ENCODE measurements around the gene KDM4B.

KDM4B gene

GRCh38 chr19:5093948-5094718 lies 125.2 kb downstream of the KDM4B start:
- no peak for DNase-seq

DNA sequence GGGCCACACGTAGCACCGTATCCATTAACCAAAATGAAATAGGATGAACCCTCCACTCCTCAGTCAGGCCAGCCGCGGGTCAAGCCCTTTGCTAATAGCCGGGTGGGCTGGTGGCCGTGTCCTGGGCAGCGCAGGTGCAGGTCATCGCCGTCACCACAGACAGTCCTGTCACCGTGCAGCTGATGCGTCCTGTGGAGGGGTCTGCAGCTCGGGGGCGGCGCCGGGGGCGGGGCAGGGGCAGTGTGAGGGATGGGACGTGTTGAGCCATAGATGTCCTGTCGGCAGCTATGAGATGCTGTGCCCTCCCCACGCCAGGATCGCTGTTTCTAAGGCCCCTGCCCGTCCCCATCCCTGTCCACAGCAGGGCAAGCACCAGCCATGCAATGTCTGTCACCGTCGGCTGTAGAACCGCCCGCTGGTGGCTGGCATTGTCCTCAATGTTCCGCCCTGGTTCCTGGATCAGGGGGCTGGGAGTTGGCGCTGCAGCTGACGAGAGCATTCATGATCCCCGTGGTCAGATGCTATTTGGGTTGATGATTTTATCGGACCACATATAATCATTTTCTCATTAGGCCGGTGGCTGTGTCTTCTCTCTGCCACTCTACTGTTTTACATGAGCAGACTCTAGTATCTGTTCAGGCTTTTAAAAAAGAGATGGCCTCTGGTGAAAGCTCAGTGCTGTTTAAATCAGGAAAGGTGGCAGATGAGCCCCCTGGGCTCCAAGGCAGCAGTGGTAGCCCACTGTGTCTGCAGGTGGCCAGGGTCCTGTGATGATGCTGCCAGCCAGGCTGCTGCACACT lies 126.1 kb downstream of the KDM4B start:
- DNase-seq: no peak

GRCh38 chr19:5095568-5095850 lies 126.6 kb downstream of the KDM4B start:
- DNase-seq: no peak

- DNase-seq: no peak
Observed at GRCh38 chr19:5096536-5096935, 127.6 kb downstream of the KDM4B start.

- DNase-seq: no peak
Observed at GRCh38 chr19:5097331-5097930, 128.5 kb downstream of the KDM4B start.

DNA sequence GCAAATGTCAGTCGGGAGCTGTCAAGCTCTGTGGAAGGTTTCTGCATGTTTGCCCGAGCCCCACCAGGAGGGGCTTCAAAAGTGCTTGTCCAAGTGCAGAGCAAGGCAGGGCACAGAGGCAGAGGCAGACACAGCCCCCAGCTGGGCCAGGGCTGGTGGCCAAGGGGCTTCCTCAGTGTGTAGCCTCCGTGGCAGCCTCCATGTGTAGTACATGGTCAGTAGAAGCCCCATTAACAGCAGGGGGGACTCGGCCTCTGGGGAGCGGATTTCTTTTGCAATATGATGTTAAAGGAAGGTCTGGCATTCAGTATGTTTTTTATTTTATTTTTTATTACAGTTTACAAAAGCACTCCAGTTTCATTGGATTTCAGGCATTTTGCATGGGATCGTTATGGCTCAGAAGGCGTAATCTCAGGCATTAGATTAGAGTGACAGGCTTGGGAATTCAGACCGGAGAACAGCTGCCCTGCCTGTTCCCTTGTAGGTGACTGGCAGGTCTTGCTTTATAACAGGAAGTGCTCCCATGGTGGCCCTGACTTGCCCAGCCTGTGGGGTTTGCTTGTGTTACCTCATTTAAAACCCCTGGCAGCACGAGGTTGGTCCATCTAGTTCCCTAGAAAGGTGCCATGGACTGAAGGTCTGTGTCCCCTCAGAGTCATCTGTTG lies 129.2 kb downstream of the KDM4B start:
- no peak for DNase-seq

DNA sequence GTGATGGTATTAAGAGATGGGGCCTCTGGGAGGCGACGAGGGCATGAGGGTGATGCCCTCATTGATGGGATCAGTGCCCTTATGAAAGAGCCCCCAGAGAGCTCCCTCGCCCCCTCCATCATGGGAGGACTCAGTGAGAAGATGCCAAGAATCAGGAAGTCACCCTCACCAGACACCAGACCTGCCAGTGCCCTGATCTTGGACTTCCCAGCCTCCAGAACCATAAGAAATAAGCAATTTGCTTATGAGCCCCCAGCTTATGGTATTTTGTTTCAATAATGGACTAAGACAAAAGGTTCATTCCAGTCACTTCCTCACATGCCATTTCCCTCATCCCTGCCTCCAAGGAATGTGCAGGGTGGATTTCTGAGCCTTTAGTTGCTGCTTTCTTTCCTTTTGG lies 129.7 kb downstream of the KDM4B start:
- DNase-seq: no peak

- peak; percentile 50 to 58 for DNase-seq
Observed at GRCh38 chr19:5099701-5100221, 130.8 kb downstream of the KDM4B start.

DNA sequence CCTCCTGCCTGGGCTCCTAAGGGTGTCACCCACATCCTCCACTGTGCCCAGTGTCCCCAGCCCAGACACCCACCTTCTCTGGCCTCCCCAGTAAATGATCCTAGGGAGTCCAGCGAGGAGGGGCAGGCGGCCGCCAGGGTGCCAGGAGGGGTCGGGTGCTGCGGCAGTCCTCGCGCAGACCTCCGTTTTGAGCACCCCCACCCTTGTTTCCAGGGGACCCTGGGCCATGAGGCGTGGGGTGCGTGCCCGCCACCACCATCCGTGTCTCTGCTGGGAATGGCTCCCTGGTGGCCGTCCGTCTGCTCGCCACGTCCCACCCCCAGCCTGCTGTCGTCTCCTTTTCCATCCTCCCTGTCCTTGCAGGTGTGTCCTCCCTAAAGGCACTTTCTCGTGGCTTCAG lies 133.0 kb downstream of the KDM4B start:
- no peak for DNase-seq

- DNase-seq: no peak
Observed at GRCh38 chr19:5102520-5102919, 133.6 kb downstream of the KDM4B start.

DNA sequence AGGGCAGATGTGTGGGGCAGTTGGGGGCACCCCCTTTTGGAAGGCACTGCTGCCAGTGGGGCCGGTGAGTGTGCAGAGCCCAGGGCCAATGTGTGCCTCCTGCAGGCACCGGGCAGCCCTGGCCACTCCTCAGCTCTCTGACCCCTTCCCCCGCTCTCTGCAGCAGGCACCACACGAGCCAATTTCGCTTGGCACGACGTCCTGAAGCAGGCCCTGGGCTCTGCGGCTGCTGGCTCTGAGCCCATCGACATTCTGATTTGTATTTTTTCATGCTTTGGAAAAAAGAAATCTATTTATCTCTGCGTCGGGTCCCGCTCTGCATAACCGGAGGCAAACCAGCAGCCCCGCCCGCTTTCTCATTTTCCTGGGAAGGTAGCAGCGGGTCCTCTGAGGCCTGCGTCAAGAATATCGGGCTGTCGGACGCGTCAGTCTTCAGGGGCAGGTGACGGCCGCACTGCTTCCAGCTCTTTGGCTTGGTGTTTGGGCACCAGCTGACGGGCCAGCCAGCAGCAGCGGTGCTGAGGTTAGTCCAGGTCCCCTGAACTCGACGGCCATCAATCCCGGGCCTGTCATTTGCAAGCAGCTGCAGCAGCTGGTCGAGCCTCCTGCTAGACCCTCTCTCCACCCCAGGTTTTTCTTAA lies 134.3 kb downstream of the KDM4B start:
- no peak for DNase-seq

GRCh38 chr19:5103812-5104410 lies 135.0 kb downstream of the KDM4B start:
- DNase-seq: no peak

- DNase-seq: no peak
Observed at GRCh38 chr19:5104871-5105351, 136.0 kb downstream of the KDM4B start.

DNA sequence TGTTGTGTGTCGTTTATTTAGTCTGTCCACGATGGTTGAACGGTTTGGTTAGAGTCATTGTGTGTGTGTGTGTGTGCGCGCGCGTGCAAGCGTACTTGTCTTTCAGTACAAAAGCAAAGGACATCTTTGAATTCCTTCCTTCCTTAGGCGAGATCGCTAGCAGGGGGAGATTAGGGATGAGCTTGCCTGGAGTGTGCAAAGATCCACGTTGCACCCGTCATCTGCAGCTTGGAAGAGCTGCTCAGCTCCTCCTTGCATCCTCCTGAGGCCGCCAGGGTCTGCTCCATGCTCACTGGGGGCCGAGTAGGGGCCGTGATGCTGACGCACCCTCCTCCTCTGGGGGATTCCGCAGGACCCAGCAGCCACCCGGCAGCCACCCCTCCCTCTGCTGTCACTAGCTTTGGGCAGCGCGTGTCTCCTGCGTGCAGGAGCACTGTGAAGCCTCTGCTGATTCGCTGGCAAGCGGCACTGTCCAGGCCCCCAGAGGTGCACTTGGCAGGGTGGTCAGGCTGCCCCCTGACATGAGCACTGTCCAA lies 137.3 kb downstream of the KDM4B start:
- DNase-seq: no peak

DNA sequence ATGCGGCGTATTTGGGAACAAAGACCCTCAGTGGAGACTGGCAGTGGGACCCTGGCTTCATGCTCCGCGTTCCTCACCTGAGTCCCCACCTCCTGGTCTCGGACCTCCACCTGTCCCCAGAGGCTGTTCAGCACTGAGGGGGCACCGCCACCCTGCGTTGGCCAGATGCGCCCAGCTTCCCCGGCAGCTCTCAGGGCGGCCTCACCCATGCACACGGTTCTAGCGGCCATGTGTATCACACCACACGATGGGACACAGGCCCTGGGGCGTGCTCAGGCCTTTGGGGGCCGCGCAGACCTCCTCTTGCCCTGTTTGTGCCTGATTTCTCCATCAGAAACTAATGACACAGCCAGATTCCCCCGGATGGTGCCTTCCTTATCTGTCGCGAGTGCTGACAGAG lies 138.1 kb downstream of the KDM4B start:
- no peak for DNase-seq

DNA sequence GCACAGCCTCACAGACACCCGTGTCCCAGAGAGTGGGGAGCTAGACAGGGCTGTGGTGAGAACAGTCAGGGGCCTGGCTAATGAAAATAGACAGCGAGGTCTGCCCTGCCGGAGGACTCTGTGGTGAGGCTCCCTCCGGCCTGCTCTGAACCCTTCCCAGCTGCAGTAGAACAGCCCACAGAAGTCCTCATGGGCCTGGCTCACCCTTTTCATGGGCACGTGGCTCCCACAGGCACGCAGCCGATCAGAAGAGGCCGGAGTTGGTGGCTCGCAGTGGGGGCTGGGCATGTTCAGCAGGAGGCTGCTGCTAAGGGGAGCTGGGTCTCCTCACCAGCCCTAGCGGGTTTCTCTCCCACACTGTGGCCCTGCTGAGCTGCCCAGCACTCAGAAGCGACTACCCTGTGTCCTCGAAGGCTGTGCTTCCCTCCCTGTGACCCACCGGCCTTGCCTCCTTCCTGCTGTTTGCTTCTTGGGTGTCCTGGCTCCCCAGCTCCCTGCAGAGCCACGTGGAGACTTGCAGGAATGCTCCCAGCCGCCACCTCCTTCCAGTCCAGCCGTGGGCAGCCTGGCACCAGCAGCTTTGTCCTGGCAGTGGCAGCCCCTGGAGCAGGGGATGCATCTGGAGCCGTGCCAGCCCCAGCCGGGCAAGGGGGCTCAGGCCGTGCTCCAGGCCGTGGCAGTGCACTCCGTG lies 138.7 kb downstream of the KDM4B start:
- no peak for DNase-seq

DNA sequence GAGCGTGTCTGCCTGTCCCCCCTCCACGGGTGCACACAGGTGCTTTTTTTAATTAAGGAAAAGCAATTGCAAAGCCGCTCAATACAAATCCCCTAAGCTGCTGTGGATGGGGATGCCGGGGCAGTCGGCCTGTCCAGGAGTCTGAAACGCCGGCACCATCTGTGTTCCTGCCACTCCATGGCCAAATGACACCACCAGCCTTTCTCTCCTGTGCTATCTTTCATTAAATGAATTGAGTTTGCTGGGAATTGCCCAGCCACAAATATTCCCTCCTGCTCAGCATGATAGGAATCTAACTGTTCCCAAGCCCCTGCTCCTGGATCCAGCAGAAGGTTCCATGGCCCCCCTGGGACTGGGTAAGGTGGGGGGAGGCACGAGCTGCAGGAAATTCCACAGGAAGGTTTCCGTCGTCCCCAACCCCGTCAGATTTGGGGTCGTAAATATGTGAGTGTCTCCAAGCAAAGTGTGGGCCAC lies 139.2 kb downstream of the KDM4B start:
- no peak for DNase-seq

GRCh38 chr19:5108866-5109265 lies 140.0 kb downstream of the KDM4B start:
- DNase-seq: no peak

GRCh38 chr19:5109560-5109959 lies 140.6 kb downstream of the KDM4B start:
- DNase-seq: no peak

DNA sequence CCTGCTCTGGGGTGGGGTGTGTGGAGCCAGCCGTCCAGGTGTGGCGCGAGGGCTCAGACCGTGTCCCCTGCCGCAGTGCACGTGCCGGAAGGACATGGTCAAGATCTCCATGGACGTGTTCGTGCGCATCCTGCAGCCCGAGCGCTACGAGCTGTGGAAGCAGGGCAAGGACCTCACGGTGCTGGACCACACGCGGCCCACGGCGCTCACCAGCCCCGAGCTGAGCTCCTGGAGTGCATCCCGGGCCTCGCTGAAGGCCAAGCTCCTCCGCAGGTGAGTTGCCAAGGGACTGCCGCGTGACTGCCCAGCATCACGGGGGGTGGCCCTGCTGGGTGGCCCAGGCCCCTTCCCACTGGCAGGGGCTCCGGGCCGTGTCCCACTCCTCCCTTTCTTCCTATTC lies 141.6 kb downstream of the KDM4B start:
- DNase-seq: no peak

DNA sequence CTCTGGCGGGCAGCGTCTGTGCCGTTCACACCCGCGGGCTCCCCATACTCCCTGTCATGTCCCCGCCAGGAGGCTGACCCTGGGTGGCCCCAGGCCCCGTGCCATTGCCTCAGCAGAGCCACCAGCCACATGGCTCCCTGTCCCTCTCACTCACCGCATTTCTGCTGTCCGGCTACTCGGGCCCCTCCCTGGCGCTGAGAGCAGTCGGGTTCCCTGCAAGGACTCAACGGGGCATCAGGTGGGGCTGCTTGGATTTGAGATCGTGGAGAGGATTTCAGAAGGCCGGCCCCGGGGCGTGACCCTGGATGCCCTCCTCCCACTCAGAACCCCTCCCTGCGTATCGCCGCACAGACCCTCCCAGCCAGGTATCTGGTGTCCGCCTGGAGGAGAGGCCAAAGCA lies 142.1 kb downstream of the KDM4B start:
- DNase-seq: no peak
